ENCODE data around the gene PEAK3.

Gene PEAK3, protein sequence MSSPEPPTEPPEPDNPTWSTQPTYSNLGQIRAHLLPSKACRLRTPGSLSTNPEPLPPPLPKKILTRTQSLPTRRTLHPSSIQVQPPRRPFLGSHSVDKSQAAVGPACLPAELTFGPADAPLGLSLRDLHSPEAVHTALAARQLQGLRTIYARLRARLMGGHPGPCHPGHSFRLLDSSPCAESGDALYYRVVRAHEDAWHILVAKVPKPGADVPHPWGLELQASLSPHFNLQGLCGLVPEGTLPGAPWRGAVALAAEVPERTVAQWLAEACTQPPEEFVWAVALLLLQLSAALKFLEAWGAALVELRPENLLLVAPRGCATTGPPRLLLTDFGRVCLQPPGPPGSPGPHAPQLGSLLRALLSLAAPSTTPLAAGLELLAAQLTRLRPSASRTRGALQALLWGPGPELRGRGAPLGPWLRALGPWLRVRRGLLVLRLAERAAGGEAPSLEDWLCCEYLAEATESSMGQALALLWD

GRCh38 chr19:2282062-2282861 lies at the start of gene PEAK3:
Gene PEAK3, minus strand, starts transcription at chr19:2282175. Its CDS starts 1,244 bp downstream, at chr19:2280931.
- DNase-seq (ENCODE audit: extremely low read depth in 1 of 2, low read depth in 1 of 2): no peak

GRCh38 chr19:2330632-2331284 lies 48.8 kb upstream of the PEAK3 start:
- DNase-seq (ENCODE audit: extremely low read depth in 1 of 2, low read depth in 1 of 2): no peak

- DNase-seq (ENCODE audit: extremely low read depth in 1 of 2, low read depth in 1 of 2): no peak
These were observed 48.3 kb upstream of the PEAK3 start for GRCh38 chr19:2330255-2330631.

- DNase-seq (ENCODE audit: extremely low read depth in 1 of 2, low read depth in 1 of 2): no peak
These were observed 47.5 kb upstream of the PEAK3 start for GRCh38 chr19:2329501-2329916.

- DNase-seq (ENCODE audit: extremely low read depth in 1 of 2, low read depth in 1 of 2): no peak
These were observed 47.1 kb upstream of the PEAK3 start for GRCh38 chr19:2329149-2329478.

DNA sequence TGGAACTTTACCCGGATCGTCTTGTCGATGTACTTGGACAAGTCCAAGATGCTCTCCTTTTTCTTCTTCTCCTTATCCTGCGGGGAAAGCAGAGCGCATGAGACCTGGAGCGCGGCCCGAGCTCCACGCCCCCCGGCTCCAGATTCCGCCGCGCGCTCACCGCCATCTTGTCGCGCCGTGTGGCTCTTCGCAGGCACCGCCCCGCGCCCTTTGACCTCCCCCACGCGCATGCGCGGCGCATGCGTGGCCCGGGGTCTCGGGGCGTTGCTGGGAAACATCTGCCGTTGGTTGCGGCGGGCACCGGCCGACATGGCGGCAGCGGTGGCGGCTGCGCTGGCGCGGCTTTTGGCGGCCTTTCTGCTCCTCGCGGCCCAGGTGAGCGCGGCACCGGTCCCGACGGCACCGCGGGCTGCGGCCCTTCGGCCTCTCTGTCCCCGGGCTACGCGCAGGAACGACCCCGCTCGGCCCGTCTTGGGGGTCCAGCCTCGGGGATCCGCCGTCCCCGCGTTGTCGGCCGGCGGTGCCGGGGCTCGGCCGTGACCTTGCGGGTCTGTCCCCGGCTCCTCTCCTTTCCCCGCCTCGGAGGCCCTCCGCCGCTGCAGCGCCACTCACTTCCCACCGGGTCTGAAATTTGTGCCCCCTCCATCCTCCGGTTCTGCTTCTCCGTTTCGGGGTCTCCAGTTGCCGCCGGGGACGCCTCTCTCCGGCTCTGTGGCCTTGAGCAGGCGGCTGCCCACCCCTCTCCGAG lies 46.6 kb upstream of the PEAK3 start, which contains the start of the genes LSM7 and SPPL2B:
Gene LSM7 (minus strand): TSS at position 186 of the 748 bp plus-strand sequence. CDS start 20 bp downstream, at position 166.
Gene SPPL2B (plus strand): TSS at position 284 of the 748 bp plus-strand sequence. CDS start 26 bp downstream, at position 310.
- DNase-seq (ENCODE audit: extremely low read depth in 1 of 2, low read depth in 1 of 2): peak; percentile 82 to 90

DNA sequence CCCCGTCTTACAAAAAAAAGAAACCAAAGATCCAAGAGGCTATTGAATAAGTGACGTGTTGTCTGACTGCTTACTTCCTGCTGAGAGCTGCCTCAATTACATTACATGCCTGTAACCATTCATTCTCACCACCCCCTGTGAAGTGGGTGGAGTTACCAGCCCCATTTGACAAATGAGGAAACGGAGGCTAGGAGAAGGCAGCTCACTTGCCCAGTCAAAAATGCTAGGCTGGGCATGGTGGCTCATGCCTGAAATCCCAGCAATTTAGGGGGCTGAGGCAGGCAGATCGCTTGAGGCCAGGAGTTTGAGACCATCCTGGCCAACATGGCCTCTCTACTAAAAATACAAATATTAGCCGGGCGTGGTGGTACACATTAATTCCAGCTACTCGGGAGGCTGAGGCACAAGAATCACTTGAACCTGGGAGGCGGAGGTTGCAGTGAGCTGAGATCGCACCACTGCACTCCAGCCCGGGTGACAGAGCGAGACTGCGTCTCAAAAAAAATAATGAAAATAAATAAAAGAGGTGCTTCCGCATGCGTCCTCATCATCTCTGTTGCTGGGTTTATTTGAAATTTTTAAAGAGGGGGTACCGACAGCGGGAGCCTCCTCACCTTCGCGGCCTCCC lies 45.9 kb upstream of the PEAK3 start:
- DNase-seq (ENCODE audit: extremely low read depth in 1 of 2, low read depth in 1 of 2): peak; percentile 37 to 65

DNA sequence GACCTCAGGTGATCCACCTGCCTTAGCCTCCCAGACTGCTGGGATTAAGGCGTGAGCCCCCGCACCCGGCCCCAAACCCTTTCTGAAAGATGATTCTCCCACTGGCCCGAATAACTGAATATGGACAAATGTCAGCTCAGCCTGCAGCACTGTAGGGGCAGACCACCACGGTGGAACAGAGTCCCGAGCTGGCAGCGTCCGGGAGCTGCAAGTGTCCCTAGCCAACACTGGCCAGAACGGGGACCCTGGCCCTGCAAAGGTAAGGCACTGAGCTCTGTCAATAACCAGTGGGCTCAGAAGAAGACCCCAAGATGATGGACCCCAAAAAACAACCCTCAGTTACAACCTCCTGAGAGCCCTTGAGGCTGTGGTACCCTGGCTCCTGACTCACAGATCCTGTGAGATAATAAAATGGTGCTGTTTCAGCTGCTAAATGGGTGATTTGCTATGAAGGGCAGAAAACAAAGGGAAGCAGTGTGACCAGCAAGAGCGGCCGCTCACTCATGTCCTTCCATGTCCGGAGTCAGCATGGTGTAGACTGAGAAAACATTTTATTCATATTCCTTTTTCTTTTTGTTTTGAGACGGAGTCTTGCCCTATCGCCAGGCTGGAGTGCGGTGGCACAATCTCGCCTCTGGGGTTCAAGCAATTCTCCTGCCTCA lies 44.9 kb upstream of the PEAK3 start:
- no peak for DNase-seq (ENCODE audit: extremely low read depth in 1 of 2, low read depth in 1 of 2)

DNA sequence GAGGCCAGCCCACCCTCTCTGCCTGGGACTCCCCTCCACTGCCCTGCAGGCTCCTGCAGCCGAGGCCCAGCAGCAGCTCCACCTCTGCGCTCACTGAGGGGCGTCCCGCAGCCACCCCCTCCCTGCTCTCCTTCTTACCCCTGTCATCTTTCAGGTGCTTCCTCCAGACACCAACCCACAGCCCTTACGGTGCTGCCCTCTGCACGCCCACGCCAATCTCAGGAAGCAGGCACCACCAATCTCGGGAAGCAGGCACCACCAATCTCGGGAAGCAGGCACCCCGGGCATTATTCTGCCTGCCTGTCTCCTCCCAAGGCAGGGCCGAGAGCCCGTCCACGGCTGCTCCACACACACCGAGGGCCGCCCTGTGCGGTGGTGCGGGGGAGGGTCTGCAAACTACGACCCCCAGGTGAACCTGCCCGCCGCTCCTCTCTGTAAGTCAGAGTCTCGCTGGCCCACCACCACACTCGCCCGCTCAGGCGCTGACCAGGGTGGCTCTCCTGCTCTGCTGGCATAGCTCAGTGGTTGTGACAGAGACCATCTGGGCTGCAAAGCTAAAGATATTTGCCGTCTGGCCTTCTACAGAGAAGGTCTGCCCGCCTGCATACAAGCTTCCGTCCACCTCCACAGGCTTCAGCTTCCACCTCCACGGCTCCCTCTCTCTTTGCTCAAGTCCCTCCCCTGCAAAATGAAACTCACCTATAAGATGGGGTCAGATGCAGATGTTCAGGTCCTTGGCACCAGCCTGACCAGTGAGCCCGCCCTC lies 43.5 kb upstream of the PEAK3 start:
- DNase-seq (ENCODE audit: extremely low read depth in 1 of 2, low read depth in 1 of 2): no peak

GRCh38 chr19:2324220-2324948 lies 42.4 kb upstream of the PEAK3 start:
- DNase-seq (ENCODE audit: extremely low read depth in 1 of 2, low read depth in 1 of 2): no peak

GRCh38 chr19:2323707-2324106 lies 41.7 kb upstream of the PEAK3 start:
- no peak for DNase-seq (ENCODE audit: extremely low read depth in 1 of 2, low read depth in 1 of 2)

GRCh38 chr19:2321565-2322283 lies 39.7 kb upstream of the PEAK3 start:
- no peak for DNase-seq (ENCODE audit: extremely low read depth in 1 of 2, low read depth in 1 of 2)

- no peak for DNase-seq (ENCODE audit: extremely low read depth in 1 of 2, low read depth in 1 of 2)
These were observed 39.0 kb upstream of the PEAK3 start for GRCh38 chr19:2320939-2321338.

- DNase-seq (ENCODE audit: extremely low read depth in 1 of 2, low read depth in 1 of 2): no peak
These were observed 38.1 kb upstream of the PEAK3 start for GRCh38 chr19:2320049-2320448.

GRCh38 chr19:2319551-2319950 lies 37.6 kb upstream of the PEAK3 start:
- no peak for DNase-seq (ENCODE audit: extremely low read depth in 1 of 2, low read depth in 1 of 2)

GRCh38 chr19:2318923-2319322 lies 36.9 kb upstream of the PEAK3 start:
- no peak for DNase-seq (ENCODE audit: extremely low read depth in 1 of 2, low read depth in 1 of 2)

DNA sequence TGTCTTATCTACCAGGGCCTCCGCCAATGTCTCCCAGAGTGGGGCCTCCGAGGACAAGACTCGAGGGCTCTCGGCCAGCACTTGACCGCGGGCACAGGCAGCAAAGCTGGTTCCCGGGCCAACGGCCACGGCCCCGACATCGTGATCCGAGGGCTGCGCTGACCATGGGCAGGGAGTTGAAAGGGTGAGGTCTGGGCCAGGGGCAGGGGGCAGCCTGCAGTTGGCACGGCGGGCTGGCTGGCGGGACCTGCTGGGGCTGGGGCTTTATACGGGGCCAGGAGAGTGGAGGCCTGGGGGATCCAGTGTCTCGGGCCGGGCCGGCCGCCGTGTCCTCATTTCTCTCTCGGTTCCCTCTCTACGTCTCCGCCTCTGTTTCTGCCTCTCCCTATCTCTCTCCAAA lies 35.8 kb upstream of the PEAK3 start:
- DNase-seq (ENCODE audit: extremely low read depth in 1 of 2, low read depth in 1 of 2): no peak

GRCh38 chr19:2317300-2317699 lies 35.3 kb upstream of the PEAK3 start:
- DNase-seq (ENCODE audit: extremely low read depth in 1 of 2, low read depth in 1 of 2): no peak
